HEK293 (cell line): ENCODE results near the gene GALNT2.

Experiments used
- CTCF ChIA-PET: fragments of 350-600 bp; formaldehyde crosslinking; extraction: SDS; loops from one replicate; lab custom pipeline; 2021; ENCODE audit warnings: antibody characterized with exemption; lab: Yijun Ruan, JAX
- POLR2A ChIA-PET: fragments of 300-600 bp; formaldehyde crosslinking; extraction: SDS; loops from one replicate; lab custom pipeline; 2020; ENCODE audit warnings: antibody characterized with exemption, inconsistent platforms; lab: Yijun Ruan, JAX
- H3K27ac ChIP-seq: fragments of 200-500 bp; sonication (Bioruptor generic); 2 replicates; pipeline ENCODE4 v1.5.1; 2014; ENCODE audit warnings: low read depth, low read length, control low read depth, inconsistent platforms; ENCODE audit errors: extremely low read depth
- H3K36me3 ChIP-seq, 2 experiments: fragments of 200-500 bp in 1 of 2; sonication (Bioruptor generic) in 1 of 2; 1 replicate in 1 of 2; 2 replicates in 1 of 2; pipeline ENCODE4 v1.5.1; 2014 to 2017; ENCODE audit warnings: inconsistent platforms in 2 of 2, low read length in 2 of 2; ENCODE audit not compliant: control insufficient read depth in 2 of 2, insufficient read depth in 1 of 2
- H3K4me1 ChIP-seq: fragments of 200-500 bp; sonication (Bioruptor generic); 2 replicates; pipeline ENCODE4 v1.5.1; 2014; ENCODE audit warnings: mild to moderate bottlenecking, low read length, inconsistent platforms; ENCODE audit not compliant: control insufficient read depth, insufficient read depth
- H3K4me3 ChIP-seq: 2 replicates; pipeline ENCODE4 v1.5.1; 2011; ENCODE audit warnings: low read depth, mild to moderate bottlenecking, control low read depth, low read length, moderate library complexity
- H3K9me3 ChIP-seq: fragments of 200-500 bp; sonication (Bioruptor generic); 2 replicates; pipeline ENCODE4 v1.5.1; 2014; ENCODE audit warnings: low read depth, low read length, inconsistent platforms; ENCODE audit not compliant: control insufficient read depth, insufficient read depth
- EGR2 ChIP-seq: fragments of 450-650 bp; formaldehyde crosslinking; IDR thresholded peaks from 2 replicates; pipeline ENCODE4 v1.5.1; 2016; ENCODE audit warnings: low read depth, missing biosample characterization, missing genetic modification characterization
- HOXD13 ChIP-seq: sonication (generic); formaldehyde crosslinking; IDR thresholded peaks from 2 replicates; pipeline ENCODE4 v1.8.0; 2022; ENCODE audit warnings: missing genetic modification reagents, borderline replicate concordance
- RBAK ChIP-seq: fragments of 450-650 bp; formaldehyde crosslinking; IDR thresholded peaks from 2 replicates; pipeline ENCODE4 v1.5.1; 2016; ENCODE audit warnings: missing biosample characterization, missing genetic modification characterization
- SCRT1 ChIP-seq: fragments of 450-650 bp; formaldehyde crosslinking; IDR thresholded peaks from 2 replicates; pipeline ENCODE4 v1.5.1; 2016; ENCODE audit warnings: missing biosample characterization, missing genetic modification characterization, borderline replicate concordance
- SP7 ChIP-seq: fragments of 450-650 bp; formaldehyde crosslinking; IDR thresholded peaks from 2 replicates; pipeline ENCODE4 v1.5.1; 2016; ENCODE audit warnings: missing biosample characterization, missing genetic modification characterization
- ZFHX2 ChIP-seq: fragments of 450-650 bp; formaldehyde crosslinking; conservative IDR thresholded peaks from 2 replicates; pipeline ENCODE4 v1.5.1; 2016; ENCODE audit warnings: missing biosample characterization, missing genetic modification characterization
- ZNF121 ChIP-seq: fragments of 450-650 bp; formaldehyde crosslinking; IDR thresholded peaks from 2 replicates; pipeline ENCODE4 v1.5.1; 2016; ENCODE audit warnings: missing biosample characterization, missing genetic modification characterization
- ZNF133 ChIP-seq: fragments of 450-650 bp; formaldehyde crosslinking; IDR thresholded peaks from 2 replicates; pipeline ENCODE4 v1.5.1; 2016; ENCODE audit warnings: missing biosample characterization, missing genetic modification characterization
- ZNF354C ChIP-seq: fragments of 450-650 bp; formaldehyde crosslinking; IDR thresholded peaks from 2 replicates; pipeline ENCODE4 v1.5.1; 2016; ENCODE audit warnings: missing biosample characterization, missing genetic modification characterization, low read depth, borderline replicate concordance
- ZNF623 ChIP-seq: fragments of 450-650 bp; formaldehyde crosslinking; IDR thresholded peaks from 2 replicates; pipeline ENCODE4 v1.5.1; 2016; ENCODE audit warnings: missing biosample characterization, missing genetic modification characterization
- ZNF670 ChIP-seq: fragments of 450-650 bp; formaldehyde crosslinking; IDR thresholded peaks from 2 replicates; pipeline ENCODE4 v1.5.1; 2016; ENCODE audit warnings: missing biosample characterization, missing genetic modification characterization, low read depth
- TF ChIP-seq, protein P1 (sequence below): fragments of 450-650 bp; formaldehyde crosslinking; IDR thresholded peaks from 2 replicates; pipeline ENCODE4 v1.5.1; 2016; ENCODE audit warnings: missing biosample characterization, missing genetic modification characterization

GALNT2 gene

DNA sequence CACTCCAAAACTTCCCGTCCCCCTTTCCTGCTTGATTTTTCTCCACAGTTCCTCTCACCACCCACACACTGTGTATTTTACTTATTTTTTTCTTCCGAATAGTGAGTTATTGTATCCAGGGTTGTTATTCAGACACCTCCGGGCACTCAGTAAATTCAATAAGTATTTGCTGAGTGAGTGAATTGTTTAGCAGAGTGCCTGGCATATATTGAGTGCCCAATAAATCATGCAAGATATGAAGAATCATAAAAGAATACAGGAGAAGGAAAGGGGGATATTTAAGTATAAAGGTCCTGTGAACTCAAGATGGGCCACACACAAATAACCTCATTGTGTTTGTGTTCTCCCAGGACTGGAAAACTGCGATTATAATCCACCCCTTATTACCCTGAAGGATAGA lies 139.9 kb downstream of the GALNT2 start:
- H3K36me3 ChIP-seq: peaks cover 0 to 6% of the 10 kb centered on the region in 2 experiments; a peak in 2 of 3 replicates
- TF ChIP-seq ZNF133 (tag by site-specific recombination) (no peak), ZFHX2 (tag by site-specific recombination) (peak; percentile 46; the same call in 1 of the 2 replicates)
- POLR2A ChIA-PET: no interaction called here

DNA sequence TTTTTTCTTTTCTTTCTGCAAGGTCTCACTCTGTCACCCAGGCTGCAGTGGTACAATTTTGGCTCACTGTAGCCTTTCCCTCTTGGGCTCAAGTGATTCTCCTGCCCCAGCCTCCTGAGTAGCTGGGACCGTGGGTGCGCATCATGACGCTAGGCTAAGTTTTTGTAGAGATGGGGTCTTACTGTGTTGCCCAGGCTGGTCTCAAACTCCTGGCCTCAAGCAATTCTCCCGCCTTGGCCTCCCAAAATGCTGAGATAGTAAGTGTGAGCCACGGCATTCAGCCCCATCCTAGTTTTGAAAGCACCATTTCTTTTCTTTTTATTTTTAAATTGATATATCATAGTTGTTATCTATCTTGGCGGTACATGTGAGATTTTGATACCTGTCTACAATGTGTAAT lies 140.6 kb downstream of the GALNT2 start:
- H3K9me3 ChIP-seq: no peaks in the 10 kb centered on the region
- POLR2A ChIA-PET: no interaction called here
- TF ChIP-seq HOXD13 (CRISPR knock-in tag) (no peak), ZNF121 (tag by site-specific recombination) (peak; percentile 88)
- H3K4me3 ChIP-seq: no peak overlapping the region
- peaks cover 0 to 6% of the 10 kb centered on the region in 2 experiments; a peak in 2 of 3 replicates for H3K36me3 ChIP-seq
- CTCF ChIA-PET: no interaction called here
- H3K4me1 ChIP-seq: peaks cover 19% of the 10 kb centered on the region
- no peak overlapping the region for H3K27ac ChIP-seq

More for the DNA sequence above, 139.9 kb downstream of the GALNT2 start:
- no peaks in the 10 kb centered on the region for H3K9me3 ChIP-seq
- peaks cover 19% of the 10 kb centered on the region for H3K4me1 ChIP-seq
- no peak overlapping the region for H3K4me3 ChIP-seq
- CTCF ChIA-PET: interaction anchor here (1.2 kb wide), 1 partner anchor 74 kb away, joined by 3 read pairs; no protein-coding TSS in a partner anchor
- H3K27ac ChIP-seq: no peak overlapping the region

DNA sequence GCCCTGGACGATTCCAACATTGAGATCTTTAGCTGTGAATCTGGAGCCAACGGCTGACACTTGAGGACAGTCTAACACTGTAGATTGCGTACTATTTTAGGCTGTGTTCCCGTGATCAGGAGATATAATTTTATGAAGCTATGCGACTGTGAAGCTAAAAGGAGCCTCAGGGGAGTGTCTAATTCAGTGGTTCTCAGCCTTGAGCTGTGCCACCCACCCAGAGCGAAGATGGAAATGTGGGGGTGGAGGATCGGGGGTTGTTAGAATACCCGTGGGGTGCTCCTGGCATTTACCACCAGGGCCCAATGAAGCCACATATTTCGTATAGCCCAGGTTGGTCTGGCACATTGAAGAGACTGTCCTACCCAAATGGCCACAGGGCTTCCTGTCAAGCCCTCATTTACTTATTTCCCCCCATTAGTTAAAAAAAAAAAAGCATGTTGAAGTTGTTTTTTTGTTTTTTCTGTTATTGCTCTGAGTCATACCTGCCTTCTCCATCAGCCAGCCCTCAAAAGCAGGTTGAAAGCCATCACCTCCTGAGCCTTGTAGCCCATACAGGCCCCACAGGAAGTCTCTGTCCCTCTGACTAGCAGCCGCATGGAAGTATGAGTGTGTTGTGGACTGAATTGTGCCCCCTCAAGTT lies 141.7 kb downstream of the GALNT2 start:
- no peak for TF ChIP-seq RBAK (tag by site-specific recombination)
- TF ChIP-seq EGR2: peak; percentile 65; the same call in 1 of the 2 replicates
- no peak for TF ChIP-seq SCRT1 (tag by site-specific recombination)
- peak; percentile 85 for TF ChIP-seq ZFHX2 (tag by site-specific recombination)
- no peak for TF ChIP-seq ZNF623 (tag by site-specific recombination)
- no peak overlapping the region for H3K27ac ChIP-seq
- H3K36me3 ChIP-seq: no peaks in the 10 kb centered on the region; a peak in 1 of 3 replicates
- ChIA-PET CTCF (no interaction called here), POLR2A (no interaction called here)
- no peaks in the 10 kb centered on the region for H3K9me3 ChIP-seq
- no peak overlapping the region for H3K4me3 ChIP-seq
- H3K4me1 ChIP-seq: peaks cover 19% of the 10 kb centered on the region

DNA sequence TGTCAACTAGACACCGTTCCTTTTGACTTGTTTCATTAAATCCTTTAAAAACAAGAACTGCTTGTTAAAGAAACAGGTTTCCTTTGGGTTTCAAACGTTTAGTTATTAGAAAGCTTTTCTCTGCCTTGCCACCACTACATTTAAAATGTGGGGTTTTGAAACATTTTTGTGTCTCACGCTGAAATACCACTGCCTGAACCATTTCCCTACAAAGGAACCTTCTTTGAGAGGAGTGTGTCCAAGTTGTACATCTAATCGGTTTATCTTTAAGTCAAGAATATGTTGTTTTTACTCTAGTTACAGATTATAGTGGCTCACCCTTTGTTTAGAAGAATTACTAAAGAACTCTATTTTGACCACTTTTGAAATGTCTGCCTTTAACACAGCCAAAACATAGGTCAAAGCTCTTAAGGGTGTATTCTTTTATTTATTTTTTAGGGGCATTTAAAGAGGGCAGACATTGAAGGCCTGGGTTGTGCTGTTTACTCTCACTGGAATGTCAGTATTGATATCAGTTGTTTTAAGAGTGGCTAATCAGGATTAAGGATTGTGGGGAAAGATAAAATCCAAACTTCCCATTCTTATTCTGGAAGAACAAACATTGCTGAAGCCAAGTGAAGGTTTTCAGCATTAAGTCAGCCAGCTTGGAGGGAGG lies 143.4 kb downstream of the GALNT2 start:
- Histone ChIP-seq H3K4me1 (peaks cover 12% of the 10 kb centered on the region), H3K4me3 (no peak overlapping the region), H3K27ac (no peak overlapping the region), H3K36me3 (no peaks in the 10 kb centered on the region), H3K9me3 (no peaks in the 10 kb centered on the region)
- POLR2A ChIA-PET: no interaction called here
- CTCF ChIA-PET: interaction anchor here (0.6 to 2.0 kb wide), 3 partner anchors 12 to 362 kb away, joined by 3 to 7 read pairs (median 3); no protein-coding TSS in a partner anchor
- TF ChIP-seq ZNF354C (tag by site-specific recombination): no peak
- TF ChIP-seq, protein P1, sequence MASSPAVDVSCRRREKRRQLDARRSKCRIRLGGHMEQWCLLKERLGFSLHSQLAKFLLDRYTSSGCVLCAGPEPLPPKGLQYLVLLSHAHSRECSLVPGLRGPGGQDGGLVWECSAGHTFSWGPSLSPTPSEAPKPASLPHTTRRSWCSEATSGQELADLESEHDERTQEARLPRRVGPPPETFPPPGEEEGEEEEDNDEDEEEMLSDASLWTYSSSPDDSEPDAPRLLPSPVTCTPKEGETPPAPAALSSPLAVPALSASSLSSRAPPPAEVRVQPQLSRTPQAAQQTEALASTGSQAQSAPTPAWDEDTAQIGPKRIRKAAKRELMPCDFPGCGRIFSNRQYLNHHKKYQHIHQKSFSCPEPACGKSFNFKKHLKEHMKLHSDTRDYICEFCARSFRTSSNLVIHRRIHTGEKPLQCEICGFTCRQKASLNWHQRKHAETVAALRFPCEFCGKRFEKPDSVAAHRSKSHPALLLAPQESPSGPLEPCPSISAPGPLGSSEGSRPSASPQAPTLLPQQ (tag by site-specific recombination): 0 out of 2 replicates have a peak, but pooled peaks have one; percentile 22
- TF ChIP-seq ZNF670 (tag by site-specific recombination): no peak
- no peak for TF ChIP-seq SP7 (tag by site-specific recombination)
